GM15510 (cell line): Measurements from ENCODE around the gene NOS1AP.

ENCODE experiments used
- POLR2A ChIP-seq: IDR thresholded peaks from 3 replicates; pipeline ENCODE4 v1.6.1; 2011; ENCODE audit warnings: borderline replicate concordance; ENCODE audit not compliant: insufficient read length; ENCODE audit errors: extremely low read depth

Gene NOS1AP

GRCh38 chr1:162136760-162137159, 67.3 kb downstream of the NOS1AP start:
- TF ChIP-seq POLR2A: no peak

- TF ChIP-seq POLR2A: no peak
Measured at GRCh38 chr1:162137179-162137960, 67.9 kb downstream of the NOS1AP start.

GRCh38 chr1:162138112-162138511, 68.6 kb downstream of the NOS1AP start:
- no peak for TF ChIP-seq POLR2A

- no peak for TF ChIP-seq POLR2A
Measured at GRCh38 chr1:162138599-162139181, 69.2 kb downstream of the NOS1AP start.

GRCh38 chr1:162139211-162139610, 69.7 kb downstream of the NOS1AP start:
- TF ChIP-seq POLR2A: no peak

GRCh38 chr1:162141281-162142054, 72.0 kb downstream of the NOS1AP start:
- TF ChIP-seq POLR2A: no peak

GRCh38 chr1:162142968-162143367, 73.5 kb downstream of the NOS1AP start:
- no peak for TF ChIP-seq POLR2A

GRCh38 chr1:162144268-162144667, 74.8 kb downstream of the NOS1AP start:
- TF ChIP-seq POLR2A: no peak

- TF ChIP-seq POLR2A: no peak
Measured at GRCh38 chr1:162144853-162145252, 75.4 kb downstream of the NOS1AP start.

GRCh38 chr1:162145280-162145965, 75.9 kb downstream of the NOS1AP start:
- no peak for TF ChIP-seq POLR2A

GRCh38 chr1:162145966-162146696, 76.6 kb downstream of the NOS1AP start:
- TF ChIP-seq POLR2A: no peak

- TF ChIP-seq POLR2A: no peak
Measured at GRCh38 chr1:162147760-162148159, 78.3 kb downstream of the NOS1AP start.

GRCh38 chr1:162150112-162150511, 80.6 kb downstream of the NOS1AP start:
- no peak for TF ChIP-seq POLR2A

- no peak for TF ChIP-seq POLR2A
Measured at GRCh38 chr1:162151900-162152829, 82.7 kb downstream of the NOS1AP start.

- TF ChIP-seq POLR2A: no peak
Measured at GRCh38 chr1:162153374-162153773, 83.9 kb downstream of the NOS1AP start.
